Muscle of leg (tissue), 11 donors: ENCODE results near the gene MLXIP. TPM values are rescaled to one million over a fixed set of nuclear protein-coding genes. Genes with fewer than 3 reads are reported as not detected.
A peak's percentile ranks its signal among the peaks of the same experiment; 100 is the strongest.

Experiments
- DNase-seq: peaks from one replicate; pipeline ENCODE4 v3.0.0; 2013
- H3K27ac ChIP-seq: one replicate; pipeline ENCODE4 v1.5.1; 2013; ENCODE audit warnings: mild to moderate bottlenecking, low read length, control low read depth
- H3K27me3 ChIP-seq: one replicate; pipeline ENCODE4 v1.6.1; 2013; ENCODE audit warnings: low read length; ENCODE audit not compliant: control insufficient read depth, insufficient read depth
- H3K36me3 ChIP-seq: one replicate; pipeline ENCODE4 v1.6.1; 2013; ENCODE audit warnings: low read length; ENCODE audit not compliant: control insufficient read depth, insufficient read depth
- H3K4me1 ChIP-seq: one replicate; pipeline ENCODE4 v1.6.1; 2013; ENCODE audit warnings: low read length; ENCODE audit not compliant: control insufficient read depth, insufficient read depth
- H3K4me3 ChIP-seq: one replicate; pipeline ENCODE4 v1.5.1; 2013; ENCODE audit warnings: low read length, control low read depth
- H3K9me3 ChIP-seq: replicated peaks from 2 replicates; pipeline ENCODE4 v1.6.1; 2013; ENCODE audit warnings: low read depth, low read length; ENCODE audit not compliant: control insufficient read depth
- WGBS: methylation state at CpG from one replicate; pipeline ENCODE4 v1.1.5; 2013; ENCODE audit warnings: missing lambda C conversion rate; ENCODE audit not compliant: insufficient coverage; 5-methylcytosine and 5-hydroxymethylcytosine counted together
- polyA plus RNA-seq, 8 donors: library from polyadenylated mRNA; unstranded; fragments of 120-200 nt; gene quantifications; one replicate each; pipeline versions ENCODE4 v1.2.1 to v1.2.3, GENCODE V29; 2013; ENCODE audit warnings: inconsistent platforms in 1 of 8, low replicate concordance in 1 of 8; ENCODE audit not compliant: insufficient read length in 8 of 8, insufficient read depth in 1 of 8
- total RNA-seq: library from RNA; stranded (reverse); fragments of 120-200 nt; gene quantifications from one replicate; pipeline ENCODE4 v1.2.4, GENCODE V29; 2013

Gene MLXIP
- total and polyA plus RNA-seq, 9 donors = 12.6 to 34.0 (median 28.6) TPM

DNA sequence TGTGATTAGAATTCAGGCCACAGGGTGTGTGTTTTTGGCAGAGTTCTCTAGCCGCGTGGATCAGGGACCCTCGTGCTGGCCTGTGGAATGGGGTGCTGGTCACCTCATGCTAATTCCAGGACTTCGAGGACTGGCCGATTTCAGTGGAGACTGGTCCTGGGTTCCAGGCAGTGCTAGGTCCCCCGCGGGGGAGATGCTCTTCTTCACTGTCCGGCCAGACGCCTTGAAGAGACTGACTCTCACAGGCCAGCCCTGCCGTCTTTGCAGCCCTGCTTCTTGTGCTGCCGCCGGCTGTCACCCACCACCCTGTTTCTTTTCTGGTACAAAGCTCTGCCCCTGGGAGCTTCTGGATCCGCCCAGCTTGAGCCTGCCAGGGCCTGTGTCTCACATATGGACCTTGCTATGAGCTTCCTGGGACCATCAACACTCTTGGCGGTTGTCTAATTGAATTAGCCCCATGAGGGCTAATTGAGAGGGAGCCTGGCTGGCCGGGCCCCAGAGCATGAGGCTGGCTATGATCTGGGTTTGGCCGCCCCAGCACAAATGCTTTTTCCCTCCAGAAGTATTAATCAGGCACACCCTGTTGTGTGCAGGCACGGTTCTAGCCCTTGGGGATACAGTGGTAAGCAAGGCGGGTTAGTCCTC is 8.2 kb downstream of the MLXIP start:
- Histone ChIP-seq H3K36me3 (peaks cover 41% of the 10 kb centered on the region), H3K4me1 (peaks cover 43% of the 10 kb centered on the region), H3K27ac (peak overlapping the region; percentile 82), H3K4me3 (no peak overlapping the region), H3K9me3 (no peaks in the 10 kb centered on the region), H3K27me3 (no peaks in the 10 kb centered on the region)
- WGBS = 57% methylated on average over 14 of the region's 18 CpGs
- DNase-seq = no peak

DNA sequence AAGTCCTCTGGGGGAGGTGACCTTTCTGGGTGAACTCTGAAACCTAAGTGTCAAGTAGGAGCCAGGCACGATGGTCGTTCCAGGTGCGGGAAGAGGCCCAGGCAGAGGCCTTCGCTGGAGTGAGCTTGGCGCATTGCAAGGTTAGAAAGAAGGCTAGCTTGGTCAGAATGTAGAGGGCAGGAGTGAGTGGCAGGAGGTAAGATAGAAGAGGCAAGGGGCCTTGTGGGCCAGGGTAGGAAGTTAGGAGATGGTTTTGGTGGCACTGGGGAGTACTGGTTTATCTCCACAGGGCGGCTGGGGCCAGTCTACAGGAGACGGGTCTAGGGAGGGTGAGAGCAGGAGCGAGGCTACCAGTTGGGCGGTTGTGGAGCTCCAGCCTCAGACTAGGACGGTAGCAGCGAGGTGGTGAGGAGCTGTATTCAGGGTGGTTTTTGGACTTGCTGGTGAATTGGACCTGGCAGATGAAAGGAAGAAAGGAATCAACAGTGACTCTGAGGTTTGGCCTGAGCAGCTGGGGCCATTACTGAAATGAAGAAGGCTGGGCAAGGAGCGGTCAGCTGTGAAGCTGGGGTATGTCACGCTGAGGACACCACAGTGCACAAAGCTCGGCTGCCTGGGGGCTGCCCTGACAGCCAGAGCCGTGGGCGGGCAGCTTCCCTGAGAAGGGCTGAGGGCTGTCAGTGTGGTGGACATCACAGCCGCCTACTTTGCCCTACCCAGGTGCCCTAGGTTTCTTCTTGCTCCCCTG is 9.0 kb downstream of the MLXIP start:
- Histone ChIP-seq H3K9me3 (no peaks in the 10 kb centered on the region), H3K27ac (peak overlapping the region; percentile 82), H3K4me1 (peaks cover 35% of the 10 kb centered on the region), H3K27me3 (no peaks in the 10 kb centered on the region), H3K36me3 (peaks cover 41% of the 10 kb centered on the region), H3K4me3 (no peak overlapping the region)
- 73% methylated on average over 10 of the region's 17 CpGs for WGBS
- DNase-seq = no peak

DNA sequence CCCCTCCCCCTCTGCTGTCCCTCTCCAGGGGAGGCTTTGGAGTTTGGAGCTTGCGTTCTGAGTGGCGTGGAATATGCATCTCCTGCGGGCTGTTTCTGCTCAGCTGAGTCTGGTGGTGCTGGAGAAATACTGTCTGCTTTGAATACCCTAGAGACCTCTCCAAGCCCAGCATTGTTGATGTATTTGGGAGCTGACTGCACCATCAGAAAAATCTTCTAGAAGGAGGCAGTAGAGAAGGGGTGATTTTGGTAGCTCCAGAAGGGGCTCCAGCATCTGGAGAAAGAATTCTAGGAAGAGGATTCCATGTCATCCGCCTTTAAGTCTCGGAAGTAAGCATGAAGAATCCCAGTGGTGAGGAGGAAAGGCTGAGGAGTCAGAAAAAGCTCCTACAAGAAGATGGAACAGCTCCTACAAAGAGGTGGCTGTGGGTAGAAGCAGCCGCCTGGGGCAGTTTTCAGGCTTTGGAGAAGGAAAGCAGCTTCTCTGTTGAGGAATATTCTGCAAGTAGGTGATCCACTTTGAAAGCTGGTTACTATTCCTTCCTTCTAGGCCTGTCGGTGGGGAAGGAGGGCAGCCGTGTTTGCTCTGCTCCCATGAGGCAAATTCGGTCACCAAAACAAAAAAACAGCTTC is 9.7 kb downstream of the MLXIP start:
- no peak for DNase-seq

DNA sequence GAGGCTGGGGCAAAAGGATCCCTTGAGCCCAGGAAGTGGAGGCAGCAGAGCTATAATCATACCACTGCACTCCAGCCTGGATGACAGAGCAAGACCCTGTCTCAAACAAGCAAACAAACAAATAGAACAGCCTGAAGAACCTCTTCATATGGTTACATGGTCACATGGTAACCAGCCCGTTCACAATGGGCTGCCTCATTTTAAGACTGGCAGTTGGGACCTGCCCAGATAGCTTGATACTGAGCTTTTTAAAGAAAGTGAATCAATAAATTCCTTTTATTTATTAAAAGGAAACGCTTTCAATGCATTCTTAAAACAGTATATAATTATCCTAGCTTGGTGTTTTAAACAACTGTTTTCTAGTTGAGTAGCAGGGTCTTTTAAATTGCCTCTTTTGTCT is 10.5 kb downstream of the MLXIP start:
- H3K27me3 ChIP-seq = no peaks in the 10 kb centered on the region
- H3K4me1 ChIP-seq = peaks cover 31% of the 10 kb centered on the region
- H3K27ac ChIP-seq = peak overlapping the region; percentile 82
- H3K9me3 ChIP-seq = no peaks in the 10 kb centered on the region
- peaks cover 35% of the 10 kb centered on the region for H3K36me3 ChIP-seq
- H3K4me3 ChIP-seq = no peak overlapping the region
- no peak for DNase-seq
- no CpG with 5 or more reads among the region's 2 CpGs for WGBS

More for the DNA sequence above, 9.7 kb downstream of the MLXIP start:
- 45% methylated on average over 5 of the region's 9 CpGs for WGBS
- H3K27ac ChIP-seq = peak overlapping the region; percentile 82
- H3K4me3 ChIP-seq = no peak overlapping the region
- H3K36me3 ChIP-seq = peaks cover 41% of the 10 kb centered on the region
- no peaks in the 10 kb centered on the region for H3K9me3 ChIP-seq
- H3K4me1 ChIP-seq = peaks cover 31% of the 10 kb centered on the region
- H3K27me3 ChIP-seq = no peaks in the 10 kb centered on the region

DNA sequence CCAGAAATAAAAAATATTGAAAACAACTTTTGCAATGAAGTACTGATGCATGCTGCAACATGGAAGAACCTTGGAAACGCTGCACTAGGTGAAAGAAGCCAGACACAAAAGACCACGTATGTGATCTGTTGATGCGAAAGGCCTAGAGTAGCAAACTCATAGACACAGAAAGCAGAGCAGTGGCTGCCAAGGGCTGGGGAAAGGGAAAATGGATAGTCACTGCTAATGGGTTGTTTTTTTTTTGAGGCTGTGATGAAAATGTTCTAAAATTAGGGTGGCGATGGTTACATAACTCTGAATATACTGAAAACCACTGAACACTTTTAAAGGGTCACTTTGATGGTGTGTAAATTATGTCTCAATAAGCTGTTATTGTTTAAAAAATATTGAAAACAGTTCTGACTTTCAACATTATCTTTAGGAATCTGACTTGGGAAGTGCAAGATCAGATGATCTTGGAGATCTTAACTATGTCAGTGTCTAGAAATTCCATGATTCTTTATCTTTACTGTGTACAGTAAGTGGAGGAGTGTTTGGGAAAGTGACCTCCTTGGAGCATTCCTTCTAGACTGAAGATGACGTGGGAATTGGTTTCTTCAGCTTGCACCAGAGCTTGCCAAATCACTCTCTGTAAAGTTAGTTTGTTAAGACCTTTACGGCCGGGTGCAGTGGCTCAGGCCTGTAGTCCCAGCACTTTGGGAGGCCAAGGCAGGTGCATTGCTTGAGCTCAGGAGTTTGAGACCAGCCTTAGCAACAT is 12.4 kb downstream of the MLXIP start:
- peak overlapping the region; percentile 61 for H3K27ac ChIP-seq
- H3K27me3 ChIP-seq = no peaks in the 10 kb centered on the region
- peaks cover 20% of the 10 kb centered on the region for H3K36me3 ChIP-seq
- no peak overlapping the region for H3K4me3 ChIP-seq
- WGBS = 52% methylated on average over 5 of the region's 7 CpGs
- peaks cover 34% of the 10 kb centered on the region for H3K4me1 ChIP-seq
- no peaks in the 10 kb centered on the region for H3K9me3 ChIP-seq
- peak; percentile 66 for DNase-seq

DNA sequence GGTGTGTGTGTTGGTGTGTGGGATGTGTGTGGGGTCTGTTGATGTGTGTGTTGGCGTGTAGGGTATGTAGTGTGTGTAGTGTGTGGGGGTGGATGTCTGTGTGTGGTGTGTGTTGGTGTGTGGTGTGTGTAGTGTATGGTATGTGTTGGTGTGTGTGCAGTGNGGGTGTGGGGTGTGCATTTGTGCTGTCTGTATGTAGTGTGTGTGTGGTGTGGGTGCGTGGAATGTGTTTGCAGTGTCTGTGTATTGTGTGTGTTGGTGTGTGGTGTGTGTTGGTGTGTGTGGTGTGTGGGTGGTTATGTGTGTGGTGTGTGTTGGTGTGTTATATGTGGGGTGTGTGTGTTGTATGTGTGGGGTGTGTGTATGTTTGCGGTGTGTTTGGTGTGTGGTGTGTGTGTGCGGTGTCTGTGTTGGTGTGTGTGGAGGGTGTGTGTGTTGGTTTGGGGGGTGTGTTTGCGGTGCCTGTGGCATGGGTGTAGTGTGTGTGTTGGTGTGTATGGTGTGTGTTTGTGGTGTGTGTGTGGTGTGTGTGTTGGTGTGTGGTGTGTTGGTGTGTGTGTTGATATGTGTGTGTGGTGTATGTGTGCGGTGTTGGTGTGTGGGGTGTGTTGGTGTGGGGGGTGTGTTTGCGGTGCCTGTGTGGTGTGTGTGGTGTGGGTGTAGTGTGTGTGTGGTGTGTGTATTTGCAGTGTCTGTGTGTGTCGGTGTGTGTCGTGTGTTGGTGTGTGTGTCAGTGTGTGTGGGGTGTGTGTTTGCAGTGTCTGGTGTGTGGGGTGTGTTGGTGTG is 14.7 kb downstream of the MLXIP start:
- H3K4me3 ChIP-seq = no peak overlapping the region
- H3K9me3 ChIP-seq = no peaks in the 10 kb centered on the region
- no peak for DNase-seq
- H3K27ac ChIP-seq = no peak overlapping the region
- H3K4me1 ChIP-seq = peaks cover 39% of the 10 kb centered on the region
- 93% methylated on average over 9 of the region's 9 CpGs for WGBS
- H3K27me3 ChIP-seq = no peaks in the 10 kb centered on the region
- H3K36me3 ChIP-seq = peaks cover 4% of the 10 kb centered on the region

DNA sequence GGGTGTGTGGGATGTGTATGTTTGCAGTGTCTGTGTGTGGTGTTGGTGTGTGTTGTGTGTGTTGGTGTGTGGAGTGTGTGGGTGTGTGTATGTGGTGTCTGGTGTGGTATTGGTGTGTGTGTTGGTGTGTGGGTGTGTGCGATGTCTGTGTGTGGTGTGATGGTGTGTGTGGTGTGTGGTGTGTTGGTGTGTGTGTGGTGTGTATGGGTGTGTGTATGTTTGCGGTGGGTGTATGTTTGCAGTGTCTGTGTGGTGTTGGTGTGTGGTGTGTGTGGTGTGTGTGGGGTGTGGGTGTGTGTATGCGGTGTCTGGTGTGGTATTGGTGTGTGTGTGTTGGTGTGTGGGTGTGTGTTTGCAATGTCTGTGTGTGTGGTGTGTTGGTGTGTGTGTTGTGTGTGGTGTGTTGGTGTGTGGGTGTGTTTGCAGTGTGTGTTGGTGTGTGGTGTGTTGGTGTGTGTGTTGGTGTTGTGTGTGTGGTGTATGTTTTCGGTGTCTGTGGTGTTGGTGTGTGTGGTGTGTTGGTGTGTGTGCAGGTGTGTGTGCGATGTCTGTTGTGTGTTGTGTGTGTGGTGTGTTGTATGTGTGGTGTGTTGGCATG is 15.7 kb downstream of the MLXIP start:
- Histone ChIP-seq H3K4me3 (no peak overlapping the region), H3K36me3 (no peaks in the 10 kb centered on the region), H3K27me3 (no peaks in the 10 kb centered on the region), H3K27ac (no peak overlapping the region), H3K9me3 (no peaks in the 10 kb centered on the region), H3K4me1 (peaks cover 40% of the 10 kb centered on the region)
- 100% methylated on average over 5 of the region's 5 CpGs for WGBS
- DNase-seq = no peak

DNA sequence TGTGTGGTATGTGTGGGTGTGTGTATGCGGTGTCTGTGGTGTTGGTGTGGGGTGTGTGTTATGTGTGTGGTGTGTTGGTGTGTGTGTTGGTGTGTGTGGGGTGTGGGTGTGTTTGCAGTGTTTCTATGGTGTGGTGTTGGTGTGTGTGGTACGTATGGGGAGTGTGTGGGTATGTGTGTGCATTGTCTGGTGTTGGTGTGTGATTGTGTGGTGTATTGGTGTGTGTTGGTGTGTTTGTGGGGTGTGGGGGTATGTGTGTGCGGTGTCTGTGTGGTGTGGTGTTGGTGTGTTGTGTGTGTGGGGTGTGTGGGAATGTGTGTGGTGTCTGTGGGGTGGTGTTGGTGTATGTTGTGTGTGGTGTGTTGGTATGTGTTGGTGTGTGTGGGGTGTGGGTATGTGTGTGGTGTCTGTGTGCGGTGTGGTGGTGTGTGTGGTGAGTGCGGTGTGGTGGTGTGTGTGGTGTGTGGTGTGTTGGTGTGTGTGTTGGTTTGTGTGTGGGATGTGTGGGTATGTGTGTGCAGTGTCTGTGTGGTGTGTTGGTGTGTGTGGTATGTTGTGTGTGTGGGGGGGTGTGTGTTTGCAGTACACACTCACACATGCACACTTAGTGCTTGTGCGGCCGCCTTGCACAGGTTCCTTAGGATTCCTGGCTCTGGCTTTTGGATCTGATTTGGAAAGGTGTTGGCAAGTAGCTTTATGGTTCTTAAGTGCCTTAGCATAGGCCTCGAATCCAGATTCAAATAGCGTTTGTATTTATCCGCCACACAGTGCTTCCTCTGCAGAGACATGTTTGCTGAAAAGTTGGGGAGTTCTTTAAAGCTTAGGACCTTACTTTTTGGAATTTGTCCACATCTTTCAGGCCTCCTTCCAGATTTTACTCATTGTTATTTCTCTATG is 16.4 kb downstream of the MLXIP start:
- no peaks in the 10 kb centered on the region for H3K9me3 ChIP-seq
- H3K4me1 ChIP-seq = peaks cover 47% of the 10 kb centered on the region
- H3K27ac ChIP-seq = no peak overlapping the region
- H3K4me3 ChIP-seq = no peak overlapping the region
- 82% methylated on average over 3 of the region's 10 CpGs for WGBS
- peak; percentile 88 for DNase-seq
- H3K27me3 ChIP-seq = no peaks in the 10 kb centered on the region
- H3K36me3 ChIP-seq = no peaks in the 10 kb centered on the region
